Left colon (tissue), 2 donors: ENCODE measurements around the gene YARS2. TPM values are rescaled to one million over a fixed set of nuclear protein-coding genes. Genes with fewer than 3 reads are reported as not detected.

Source experiments
- ATAC-seq: fragments of 200-7000 bp; cut with Tn5 transposase; one replicate; pipeline ENCODE4 v1.9.1; 2020; ENCODE audit warnings: mild to moderate bottlenecking, moderate library complexity
- DNase-seq, 2 donors: peaks; one replicate each; pipeline ENCODE4 v3.0.0-alpha.2; 2020
- intact Hi-C, 2 donors: fragments of 100-400 bp; cut with DNase I in 1 of 2; cut with micrococcal nuclease in 1 of 2; formaldehyde crosslinking; loops; one replicate each; pipeline versions ENCODE4 v1.11.2 to v1.14.0; 2022; cut with DNase I, micrococcal nuclease
- long read RNA-seq: library from polyadenylated mRNA; unstranded; transcript quantifications from one replicate; pipeline ENCODE4 v2.0.0, GENCODE V29; 2021
- total RNA-seq, 2 donors: library from RNA; stranded (reverse); fragmentation: NEBNext Ultra II Directional; extraction: Animal tissue kit (Norgen Biotek cat#: 25700); gene quantifications; one replicate each; pipeline ENCODE4 v1.2.1, GENCODE V29; 2021
- donor health status: DM: no; HTN: no; CAD: no.
- donor health status: DM: yes; HTN: yes; CAD: no.

Gene YARS2
- 10 to 100 TPM; 13.4 to 14.9 TPM for total RNA-seq
- long read RNA-seq, transcript YARS2-201 (5 exons, 2,122 nt), result major isoform, 24 of 26 reads
- long read RNA-seq, partial matches to known transcripts, result 0 of 26 reads
- long read RNA-seq, other reads (novel, unspliced or antisense), result 2 of 26 reads

- ATAC-seq, result peak; percentile 95
- peak; percentile 97 to 98 for DNase-seq
- intact Hi-C loops, result loop anchor here in 1 of 2 donors (5.0 kb wide), 1 partner anchor 1266 kb away; the partner anchor contains the start of gene ALG10
These were observed at the start of gene YARS2 for GRCh38 chr12:32755654-32756475. Gene YARS2, minus strand, starts transcription at chr12:32755897. Its CDS starts 23 bp downstream, at chr12:32755874.

GRCh38 chr12:32804301-32804700, 48.6 kb upstream of the YARS2 start:
- DNase-seq (no peak), ATAC-seq (no peak)
- intact Hi-C loops, result no loop called here

GRCh38 chr12:32801269-32801980, 45.7 kb upstream of the YARS2 start:
- ATAC-seq (no peak), DNase-seq (no peak)
- intact Hi-C loops, result no loop called here

- DNase-seq (no peak), ATAC-seq (no peak)
- intact Hi-C loops, result no loop called here
These were observed 38.6 kb upstream of the YARS2 start for GRCh38 chr12:32794281-32794680.

- intact Hi-C loops, result no loop called here
- no peak for DNase-seq
- no peak for ATAC-seq
These were observed 34.2 kb upstream of the YARS2 start for GRCh38 chr12:32789916-32790315.

DNA sequence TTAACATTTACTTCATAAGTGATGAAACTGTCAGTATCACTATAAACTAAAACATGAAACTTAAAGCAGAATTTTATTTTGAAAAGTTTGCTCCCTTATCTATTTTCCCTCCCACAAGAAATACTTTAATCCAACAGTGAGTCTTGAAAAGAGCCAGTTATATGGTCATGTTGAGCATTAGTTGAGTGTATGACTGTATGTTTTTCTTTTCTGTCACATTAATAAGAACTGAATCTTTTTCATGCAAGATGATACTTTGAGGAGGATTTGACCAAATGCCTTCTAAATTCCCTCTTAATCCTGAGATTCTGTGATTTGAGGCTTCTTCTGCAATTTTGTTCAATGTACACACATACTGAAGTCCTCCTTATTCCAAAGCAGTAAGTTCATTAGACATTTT, 33.7 kb upstream of the YARS2 start:
- ATAC-seq, result no peak
- no peak for DNase-seq
- intact Hi-C loops, result no loop called here

DNA sequence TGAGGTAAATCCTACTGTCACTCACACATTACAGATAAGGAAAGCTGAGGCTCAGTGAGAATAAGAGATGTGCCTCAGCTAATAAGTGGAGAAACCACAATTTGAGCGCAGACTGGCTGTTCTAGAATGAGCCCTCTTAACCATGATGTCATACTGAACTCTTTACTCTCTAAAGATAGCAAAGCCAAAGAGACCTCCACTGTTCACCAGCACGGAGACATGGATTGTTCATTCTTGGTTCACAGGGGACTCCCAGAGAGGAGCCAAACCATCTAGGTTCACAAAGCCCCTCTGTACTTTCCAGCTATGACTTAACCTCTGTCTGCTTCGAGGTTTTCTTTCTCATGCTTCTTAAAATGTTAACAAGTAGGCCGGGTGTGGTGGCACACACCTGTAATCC, 32.7 kb upstream of the YARS2 start:
- intact Hi-C loops, result no loop called here
- DNase-seq, result no peak
- no peak for ATAC-seq

DNA sequence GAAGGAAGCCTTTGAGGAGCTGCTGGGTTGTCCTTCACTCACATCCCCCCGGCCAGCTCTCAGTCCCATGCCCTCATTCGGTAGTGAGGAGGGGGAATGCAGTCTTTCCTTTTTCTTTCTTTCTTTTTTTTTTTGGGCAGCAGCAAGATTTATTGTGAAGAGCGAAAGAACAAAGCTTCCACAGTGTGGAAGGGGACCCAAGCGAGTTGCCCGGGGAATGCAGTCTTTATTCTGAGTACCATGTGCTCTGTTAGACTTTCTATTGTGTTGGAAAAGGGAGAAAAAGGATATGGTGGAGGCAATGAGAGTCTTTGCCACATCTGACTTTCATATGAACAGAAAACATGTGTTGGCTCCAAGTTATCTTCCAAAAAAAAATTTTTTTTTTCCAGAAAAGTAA, 29.9 kb upstream of the YARS2 start:
- intact Hi-C loops, result no loop called here
- DNase-seq (no peak), ATAC-seq (peak; percentile 10)

- no peak for ATAC-seq
- intact Hi-C loops, result no loop called here
- no peak for DNase-seq
These were observed 27.3 kb upstream of the YARS2 start for GRCh38 chr12:32783029-32783428.

- ATAC-seq, result no peak
- intact Hi-C loops, result no loop called here
- DNase-seq, result no peak
These were observed 24.4 kb upstream of the YARS2 start for GRCh38 chr12:32780071-32780470.

- DNase-seq (no peak), ATAC-seq (no peak)
- intact Hi-C loops, result no loop called here
These were observed 22.0 kb upstream of the YARS2 start for GRCh38 chr12:32777691-32778175.

DNA sequence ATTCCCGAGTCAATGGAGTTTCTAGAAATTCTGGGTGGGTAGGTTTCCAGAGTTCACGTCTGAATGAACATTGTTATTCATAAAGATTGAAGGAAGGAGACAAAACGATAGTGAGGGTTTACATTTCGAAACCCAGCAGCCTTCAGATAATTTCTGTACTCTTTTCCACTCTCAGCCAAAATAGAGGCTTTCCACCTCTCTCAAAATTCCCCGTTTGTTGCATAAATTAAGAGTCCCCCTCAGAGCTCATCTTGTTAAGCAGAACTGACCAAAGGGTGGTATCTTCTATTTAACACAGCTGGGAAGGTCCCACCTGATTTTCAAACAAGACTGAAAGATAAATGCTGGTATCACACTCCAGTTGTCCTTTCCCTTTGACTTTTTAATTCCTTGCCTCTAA, 21.5 kb upstream of the YARS2 start:
- ATAC-seq, result no peak
- intact Hi-C loops, result no loop called here
- no peak for DNase-seq

DNA sequence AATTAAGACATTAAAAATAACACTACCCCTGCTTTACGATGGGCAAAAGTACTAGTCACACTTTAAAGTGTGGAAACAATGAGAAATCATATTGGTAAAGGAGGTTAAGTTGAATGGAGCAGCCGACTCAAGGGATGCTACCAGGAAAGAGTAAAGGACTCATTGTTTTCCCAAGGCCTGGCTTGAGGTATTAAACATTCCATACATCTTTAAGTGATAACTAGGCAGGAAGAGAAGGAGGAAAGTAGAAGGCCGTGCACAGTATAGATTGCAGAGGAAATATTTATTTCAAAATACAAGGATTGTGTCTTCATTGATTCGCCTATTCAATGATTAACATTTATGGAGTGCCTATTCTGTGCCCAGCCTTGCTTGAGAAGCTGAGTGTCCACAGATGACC, 20.6 kb upstream of the YARS2 start:
- DNase-seq (no peak), ATAC-seq (peak; percentile 36)
- intact Hi-C loops, result no loop called here

DNA sequence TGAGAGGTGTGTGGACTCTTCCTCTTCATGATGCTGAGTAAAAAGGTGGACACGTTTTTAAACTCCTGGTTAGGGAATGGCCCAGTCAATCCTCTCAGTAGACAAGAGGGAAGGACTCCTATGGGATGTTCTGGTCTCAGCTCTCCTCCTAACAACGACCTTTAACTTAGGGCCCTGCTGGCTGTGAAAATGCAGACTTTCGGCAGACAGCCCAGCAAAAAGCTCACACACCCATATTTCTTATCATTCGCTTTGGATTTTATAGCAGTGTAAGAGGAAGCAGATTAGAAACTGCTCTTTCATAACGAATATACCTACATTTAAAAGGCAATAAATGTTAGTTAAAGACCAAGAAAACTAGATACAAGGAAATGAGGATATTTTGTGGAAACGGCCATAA, 18.0 kb upstream of the YARS2 start:
- peak; percentile 83 for ATAC-seq
- intact Hi-C loops, result no loop called here
- DNase-seq, result peak; percentile 29 to 58

GRCh38 chr12:32770141-32770540, 14.4 kb upstream of the YARS2 start:
- intact Hi-C loops, result no loop called here
- ATAC-seq, result no peak
- no peak for DNase-seq

DNA sequence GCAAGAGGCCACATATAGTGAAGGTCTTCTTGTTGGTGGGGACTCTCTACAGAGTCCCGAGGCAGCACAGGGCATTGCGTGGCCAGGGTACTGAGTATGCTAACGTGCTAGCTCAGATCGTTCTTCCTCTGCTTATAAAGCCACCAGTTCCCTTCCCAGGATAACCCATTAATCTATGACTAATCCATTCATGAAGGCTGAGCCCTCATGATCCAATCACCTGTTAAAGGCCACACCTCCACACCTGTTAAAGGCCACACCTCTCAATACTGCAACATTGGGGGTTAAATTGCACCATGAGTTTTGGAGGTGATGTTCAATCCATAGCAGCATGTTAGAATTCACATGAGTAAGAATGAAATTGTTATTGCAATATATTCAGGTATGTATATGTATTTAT, 12.8 kb upstream of the YARS2 start:
- DNase-seq (no peak), ATAC-seq (peak; percentile 62)
- intact Hi-C loops, result no loop called here

DNA sequence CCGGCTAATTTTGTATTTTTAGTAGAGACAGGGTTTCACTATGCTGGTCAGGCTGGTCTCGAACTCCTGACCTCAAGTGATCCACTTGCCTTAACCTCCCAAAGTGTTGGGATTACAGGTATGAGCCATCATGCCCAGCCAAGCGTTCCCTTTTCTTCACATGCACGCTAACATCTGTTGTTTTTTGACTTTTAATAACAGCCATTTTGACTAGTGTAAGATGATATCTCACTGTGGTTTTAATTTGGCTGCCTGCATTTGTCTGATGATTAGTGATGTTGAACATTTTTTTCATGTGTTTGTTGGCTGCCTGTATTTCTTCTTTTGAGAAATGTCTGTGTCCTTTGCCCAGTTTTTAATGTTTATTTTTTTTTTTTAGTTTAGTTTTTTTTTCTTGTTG, 10.2 kb upstream of the YARS2 start:
- DNase-seq (no peak), ATAC-seq (no peak)
- intact Hi-C loops, result no loop called here

DNA sequence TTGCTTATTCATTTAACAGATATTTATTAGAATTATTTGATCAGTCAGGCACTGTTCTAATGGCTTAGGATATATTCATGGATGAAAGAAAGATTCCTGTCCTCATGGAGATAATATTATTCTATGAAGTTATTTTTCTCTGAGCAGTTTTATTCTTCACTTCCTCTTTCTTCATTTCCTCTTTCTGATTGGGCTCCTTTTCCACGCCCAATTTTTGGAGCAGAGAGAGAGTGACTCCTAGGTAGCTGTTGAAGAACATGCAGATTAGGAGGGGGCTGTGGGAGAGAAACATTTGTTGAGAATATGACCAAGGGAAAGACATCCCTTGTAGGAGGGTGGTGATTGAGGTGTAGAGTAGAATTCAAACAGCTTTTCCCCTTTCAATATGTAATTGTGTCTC, 6.0 kb upstream of the YARS2 start:
- no peak for DNase-seq
- intact Hi-C loops, result no loop called here
- no peak for ATAC-seq

GRCh38 chr12:32757157-32757556, 1.5 kb upstream of the YARS2 start:
- intact Hi-C loops, result loop anchor here in 1 of 2 donors (5.0 kb wide), 1 partner anchor 1265 kb away; the partner anchor contains the start of gene ALG10
- ATAC-seq, result no peak
- DNase-seq, result no peak
